Panc1 (cell line): ENCODE measurements around the gene ASCL1. TPM values are rescaled to one million over a fixed set of nuclear protein-coding genes. Genes with fewer than 3 reads are reported as not detected.

Experiments used
- ATAC-seq: fragments of 200-7000 bp; cut with Tn5 transposase; 2 replicates; pipeline ENCODE4 v1.9.1; 2020; ENCODE audit warnings: mild to moderate bottlenecking, moderate library complexity
- BruUV-seq: library from RNA; stranded (reverse); fragments of 400-500 nt; replicated peaks from 2 replicates; lab custom pipeline; 2021; lab: Mats Ljungman, UMichigan
- CTCF ChIA-PET: fragments of 300-600 bp; sonication (Branson Sonifier 250); formaldehyde crosslinking; loops from one replicate; lab custom pipeline; 2022; ENCODE audit warnings: antibody characterized with exemption; lab: Charles Lee
- POLR2A ChIA-PET: fragments of 300-600 bp; sonication (Branson Sonifier 250); formaldehyde crosslinking; loops from one replicate; lab custom pipeline; 2022; ENCODE audit warnings: antibody characterized with exemption; lab: Charles Lee
- DNase-seq: peaks from one replicate; pipeline ENCODE4 v3.0.0-alpha.2; 2010; ENCODE audit warnings: low read depth, low spot score
- H3K27ac ChIP-seq: 2 replicates; pipeline ENCODE4 v1.5.1; 2011; ENCODE audit warnings: mild to moderate bottlenecking, low read length, inconsistent platforms
- H3K27me3 ChIP-seq: fragments of 200-500 bp; sonication (Bioruptor generic); 2 replicates; pipeline ENCODE4 v1.6.0; 2014; ENCODE audit warnings: low read length, inconsistent platforms; ENCODE audit not compliant: control insufficient read depth, insufficient read depth
- H3K36me3 ChIP-seq: fragments of 200-500 bp; sonication (Bioruptor generic); 2 replicates; pipeline ENCODE4 v1.5.1; 2014; ENCODE audit warnings: inconsistent platforms, mild to moderate bottlenecking, low read length, moderate library complexity; ENCODE audit not compliant: control insufficient read depth, insufficient read depth
- H3K4me1 ChIP-seq: 2 replicates; pipeline ENCODE4 v1.5.1; 2011; ENCODE audit warnings: inconsistent platforms, mild to moderate bottlenecking, low read length, moderate library complexity; ENCODE audit not compliant: control insufficient read depth, insufficient read depth
- H3K4me3 ChIP-seq, 2 experiments: 2 replicates each; pipeline ENCODE4 v1.5.1; 2011 to 2012; ENCODE audit warnings: low read depth in 2 of 2, low read length in 2 of 2, mild to moderate bottlenecking in 2 of 2, inconsistent platforms in 1 of 2, moderate library complexity in 1 of 2
- H3K9me3 ChIP-seq: fragments of 200-500 bp; sonication (Bioruptor generic); 2 replicates; pipeline ENCODE4 v1.5.1; 2014; ENCODE audit warnings: low read depth, mild to moderate bottlenecking, inconsistent platforms, low read length, moderate library complexity; ENCODE audit not compliant: control insufficient read depth, insufficient read depth
- CTCF ChIP-seq: fragments of 450-650 bp; IDR thresholded peaks from 2 replicates; pipeline ENCODE4 v1.5.1; 2017; ENCODE audit warnings: mild to moderate bottlenecking
- POLR2AphosphoS5 ChIP-seq: IDR thresholded peaks from 2 replicates; pipeline ENCODE4 v1.6.1; 2012; ENCODE audit warnings: mild to moderate bottlenecking, low read depth, low read length, moderate library complexity
- REST ChIP-seq, 2 experiments: IDR thresholded peaks; 2 replicates each; pipeline ENCODE4 v1.6.1; 2011 to 2012; ENCODE audit warnings: low read depth in 2 of 2, control low read depth in 1 of 2, low read length in 1 of 2, mild to moderate bottlenecking in 1 of 2, moderate library complexity in 1 of 2; ENCODE audit not compliant: insufficient read depth in 1 of 2
- SIN3A ChIP-seq: IDR thresholded peaks from 2 replicates; pipeline ENCODE4 v1.6.1; 2012; ENCODE audit warnings: low read depth, mild to moderate bottlenecking, low read length, moderate library complexity, borderline replicate concordance; ENCODE audit not compliant: insufficient read depth
- TCF7L2 ChIP-seq: IDR thresholded peaks from 2 replicates; pipeline ENCODE4 v1.6.1; 2011; ENCODE audit warnings: mild to moderate bottlenecking, low read depth, low read length, inconsistent platforms
- in situ Hi-C: cut with HindIII; loops from 2 replicates; pipeline ENCODE4 v1.10.0; 2016; ENCODE audit warnings: low sequenced_read_pairs, low pct_unique_long_range_greater_than_20kb
- intact Hi-C: fragments of 100-400 bp; cut with micrococcal nuclease; formaldehyde crosslinking; loops from one replicate; pipeline ENCODE4 v1.10.0; 2022; ENCODE audit not compliant: unreplicated experiment
- total RNA-seq: library from RNA; stranded (reverse); gene quantifications from one replicate; pipeline ENCODE4 v1.2.1, GENCODE V29; 2021; ENCODE audit not compliant: unreplicated experiment

ASCL1 gene
- total RNA-seq, 1 experiment from 2014 or later = not detected

GRCh38 chr12:102951841-102952240 is 5.6 kb upstream of the ASCL1 start:
- Histone ChIP-seq H3K4me3 (no peak overlapping the region), H3K4me1 (no peaks in the 10 kb centered on the region; the same call in 1 of the 2 replicates), H3K9me3 (no peaks in the 10 kb centered on the region), H3K27ac (no peak overlapping the region), H3K27me3 (peaks cover 5% of the 10 kb centered on the region; the same call in 1 of the 2 replicates), H3K36me3 (no peaks in the 10 kb centered on the region)
- ChIA-PET POLR2A (no interaction called here), CTCF (no interaction called here)
- no TSS peak for BruUV-seq
- DNase-seq (no peak), ATAC-seq (no peak)
- TF ChIP-seq POLR2AphosphoS5 = no peak
- TF ChIP-seq CTCF = no peak
- no peak for TF ChIP-seq REST (IDR thresholded peaks at IDR 0.05; ENCODE audit: insufficient read depth in 1 of 2, low read depth in 2 of 2, low read length in 1 of 2)
- no peak for TF ChIP-seq TCF7L2
- TF ChIP-seq SIN3A = no peak
- in situ Hi-C loops (no loop called here), intact Hi-C loops (no loop called here)

GRCh38 chr12:102953221-102953620 is 4.3 kb upstream of the ASCL1 start:
- H3K36me3 ChIP-seq = no peaks in the 10 kb centered on the region
- ATAC-seq = no peak
- peaks cover 5% of the 10 kb centered on the region; the same call in 1 of the 2 replicates for H3K27me3 ChIP-seq
- TF ChIP-seq CTCF = no peak
- no peak for TF ChIP-seq SIN3A
- no peak for TF ChIP-seq TCF7L2
- no peak for TF ChIP-seq REST (IDR thresholded peaks at IDR 0.05; ENCODE audit: insufficient read depth in 1 of 2, low read depth in 2 of 2, low read length in 1 of 2)
- TF ChIP-seq POLR2AphosphoS5 = no peak
- no peak overlapping the region for H3K27ac ChIP-seq
- H3K4me3 ChIP-seq = no peak overlapping the region
- DNase-seq = no peak
- ChIA-PET POLR2A (no interaction called here), CTCF (no interaction called here)
- intact Hi-C loops = no loop called here
- H3K4me1 ChIP-seq = no peaks in the 10 kb centered on the region; the same call in 1 of the 2 replicates
- BruUV-seq = no TSS peak
- no peaks in the 10 kb centered on the region for H3K9me3 ChIP-seq
- in situ Hi-C loops = no loop called here
